Measurements from ENCODE around the gene KLHL3. TPM values are rescaled to one million over a fixed set of nuclear protein-coding genes. Genes with fewer than 3 reads are reported as not detected.

The KLHL3 gene
- total and polyA plus RNA-seq, 5 donors: 13.1 to 57.7 (median 40.2) TPM

GRCh38 chr5:137606401-137606800, 129.5 kb downstream of the KLHL3 start:
- H3K4me1 ChIP-seq (ENCODE audit: control insufficient read depth, insufficient read depth, low read length): no peaks in the 10 kb centered on the region
- DNase-seq (no peak), ATAC-seq (no peak)
- intact Hi-C loops (cut with DNase I): no loop called here
- 58% methylated on average over 2 of the region's 2 CpGs for WGBS
- no peaks in the 10 kb centered on the region for H3K9me3 ChIP-seq (ENCODE audit: control insufficient read depth, low read length)
- no peak overlapping the region for H3K4me3 ChIP-seq (ENCODE audit: low read length)
- no peak overlapping the region for H3K27ac ChIP-seq (ENCODE audit: low read length)
- H3K27me3 ChIP-seq (ENCODE audit: control insufficient read depth, insufficient read depth): no peaks in the 10 kb centered on the region

DNA sequence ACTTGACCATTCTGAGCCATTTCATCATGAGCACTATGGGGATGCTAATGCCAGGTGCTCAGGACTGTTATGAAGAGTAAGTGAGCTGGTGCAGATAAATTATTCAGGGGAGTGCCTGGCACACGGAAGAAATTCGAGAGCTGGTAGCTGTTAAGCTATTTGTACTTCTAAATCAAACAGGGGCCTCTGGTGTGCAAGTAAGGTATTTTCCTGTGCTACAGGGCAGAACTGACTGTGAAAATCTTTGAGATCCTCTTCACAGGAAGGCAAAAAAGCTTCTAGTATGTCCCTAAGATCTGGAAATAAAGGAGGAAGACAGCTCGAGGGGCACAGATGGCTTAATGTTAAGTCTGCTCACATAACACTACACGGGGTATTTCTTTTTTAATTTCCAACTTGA, 130.5 kb downstream of the KLHL3 start:
- no peaks in the 10 kb centered on the region for H3K4me1 ChIP-seq (ENCODE audit: control insufficient read depth, insufficient read depth, low read length)
- no peak for DNase-seq
- H3K27ac ChIP-seq (ENCODE audit: low read length): no peak overlapping the region
- no peaks in the 10 kb centered on the region for H3K27me3 ChIP-seq (ENCODE audit: control insufficient read depth, insufficient read depth)
- H3K4me3 ChIP-seq (ENCODE audit: low read length): no peak overlapping the region
- intact Hi-C loops (cut with DNase I): no loop called here
- no peaks in the 10 kb centered on the region for H3K9me3 ChIP-seq (ENCODE audit: control insufficient read depth, low read length)
- WGBS: 40% methylated on average over 4 of the region's 4 CpGs
- no peak for ATAC-seq

GRCh38 chr5:137604348-137605095, 131.4 kb downstream of the KLHL3 start:
- intact Hi-C loops (cut with DNase I): no loop called here
- no peak for DNase-seq
- WGBS: 49% methylated on average over 9 of the region's 9 CpGs

GRCh38 chr5:137603891-137604290, 132.0 kb downstream of the KLHL3 start:
- intact Hi-C loops (cut with DNase I): no loop called here
- Histone ChIP-seq H3K27me3 (ENCODE audit: control insufficient read depth, insufficient read depth) (no peaks in the 10 kb centered on the region), H3K27ac (ENCODE audit: low read length) (no peak overlapping the region), H3K4me3 (ENCODE audit: low read length) (no peak overlapping the region), H3K9me3 (ENCODE audit: control insufficient read depth, low read length) (no peaks in the 10 kb centered on the region), H3K4me1 (ENCODE audit: control insufficient read depth, insufficient read depth, low read length) (no peaks in the 10 kb centered on the region)
- no peak for DNase-seq
- WGBS: 95% methylated on average over 1 of the region's 1 CpG
- ATAC-seq: no peak

More at GRCh38 chr5:137604348-137605095, 131.4 kb downstream of the KLHL3 start:
- no peaks in the 10 kb centered on the region for H3K9me3 ChIP-seq (ENCODE audit: control insufficient read depth, low read length)
- H3K27me3 ChIP-seq (ENCODE audit: control insufficient read depth, insufficient read depth): no peaks in the 10 kb centered on the region
- no peak overlapping the region for H3K4me3 ChIP-seq (ENCODE audit: low read length)
- H3K4me1 ChIP-seq (ENCODE audit: control insufficient read depth, insufficient read depth, low read length): no peaks in the 10 kb centered on the region
- H3K27ac ChIP-seq (ENCODE audit: low read length): no peak overlapping the region
- ATAC-seq: no peak

GRCh38 chr5:137603356-137603755, 132.5 kb downstream of the KLHL3 start:
- no peaks in the 10 kb centered on the region for H3K27me3 ChIP-seq (ENCODE audit: control insufficient read depth, insufficient read depth)
- H3K4me3 ChIP-seq (ENCODE audit: low read length): no peak overlapping the region
- H3K9me3 ChIP-seq (ENCODE audit: control insufficient read depth, low read length): no peaks in the 10 kb centered on the region
- no peaks in the 10 kb centered on the region for H3K4me1 ChIP-seq (ENCODE audit: control insufficient read depth, insufficient read depth, low read length)
- H3K27ac ChIP-seq (ENCODE audit: low read length): no peak overlapping the region
- 87% methylated on average over 6 of the region's 6 CpGs for WGBS
- intact Hi-C loops (cut with DNase I): no loop called here
- DNase-seq: no peak
- ATAC-seq: no peak

DNA sequence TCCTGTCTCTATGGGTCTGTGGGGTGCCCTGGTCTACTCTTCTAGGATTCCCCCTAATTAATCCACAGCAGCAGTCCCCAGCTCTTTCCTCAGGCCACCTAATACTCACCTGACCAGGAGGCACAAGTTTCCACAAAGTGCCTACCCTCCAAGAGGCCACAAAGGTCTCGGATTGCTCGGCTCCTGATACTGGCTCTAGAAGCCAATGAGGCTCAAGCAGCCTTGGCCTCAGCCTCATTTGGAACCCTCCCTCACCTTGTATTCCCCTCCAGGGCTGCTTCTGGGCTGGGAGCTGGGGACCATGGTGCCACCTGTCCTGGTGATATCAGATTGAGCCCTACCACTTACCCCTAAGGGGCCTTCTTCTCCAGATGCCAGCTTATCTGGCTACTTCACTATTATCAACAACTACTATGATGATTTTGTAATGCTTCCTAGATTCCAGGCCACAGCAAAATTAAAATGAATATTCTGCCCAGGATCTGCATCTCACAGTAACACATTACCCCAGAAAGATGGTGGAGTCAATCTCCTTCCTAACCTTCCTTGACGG, 133.1 kb downstream of the KLHL3 start:
- no peaks in the 10 kb centered on the region for H3K9me3 ChIP-seq (ENCODE audit: control insufficient read depth, low read length)
- H3K4me1 ChIP-seq (ENCODE audit: control insufficient read depth, insufficient read depth, low read length): no peaks in the 10 kb centered on the region
- no peak overlapping the region for H3K27ac ChIP-seq (ENCODE audit: low read length)
- DNase-seq: no peak
- no peaks in the 10 kb centered on the region for H3K27me3 ChIP-seq (ENCODE audit: control insufficient read depth, insufficient read depth)
- intact Hi-C loops (cut with DNase I): no loop called here
- no peak overlapping the region for H3K4me3 ChIP-seq (ENCODE audit: low read length)
- 93% methylated on average over 3 of the region's 3 CpGs for WGBS
- ATAC-seq: no peak

GRCh38 chr5:137600721-137601360, 135.0 kb downstream of the KLHL3 start:
- intact Hi-C loops (cut with DNase I): no loop called here
- Histone ChIP-seq H3K27me3 (ENCODE audit: control insufficient read depth, insufficient read depth) (no peaks in the 10 kb centered on the region), H3K27ac (ENCODE audit: low read length) (no peak overlapping the region), H3K9me3 (ENCODE audit: control insufficient read depth, low read length) (no peaks in the 10 kb centered on the region), H3K4me3 (ENCODE audit: low read length) (no peak overlapping the region), H3K4me1 (ENCODE audit: control insufficient read depth, insufficient read depth, low read length) (no peaks in the 10 kb centered on the region)
- ATAC-seq (no peak), DNase-seq (no peak)
- WGBS: 87% methylated on average over 6 of the region's 6 CpGs

GRCh38 chr5:137599457-137599856, 136.4 kb downstream of the KLHL3 start:
- Histone ChIP-seq H3K9me3 (ENCODE audit: control insufficient read depth, low read length) (no peaks in the 10 kb centered on the region), H3K27me3 (ENCODE audit: control insufficient read depth, insufficient read depth) (no peaks in the 10 kb centered on the region), H3K4me3 (ENCODE audit: low read length) (no peak overlapping the region), H3K27ac (ENCODE audit: low read length) (no peak overlapping the region), H3K4me1 (ENCODE audit: control insufficient read depth, insufficient read depth, low read length) (no peaks in the 10 kb centered on the region)
- ATAC-seq (no peak), DNase-seq (no peak)
- intact Hi-C loops (cut with DNase I): no loop called here
- 91% methylated on average over 6 of the region's 6 CpGs for WGBS

DNA sequence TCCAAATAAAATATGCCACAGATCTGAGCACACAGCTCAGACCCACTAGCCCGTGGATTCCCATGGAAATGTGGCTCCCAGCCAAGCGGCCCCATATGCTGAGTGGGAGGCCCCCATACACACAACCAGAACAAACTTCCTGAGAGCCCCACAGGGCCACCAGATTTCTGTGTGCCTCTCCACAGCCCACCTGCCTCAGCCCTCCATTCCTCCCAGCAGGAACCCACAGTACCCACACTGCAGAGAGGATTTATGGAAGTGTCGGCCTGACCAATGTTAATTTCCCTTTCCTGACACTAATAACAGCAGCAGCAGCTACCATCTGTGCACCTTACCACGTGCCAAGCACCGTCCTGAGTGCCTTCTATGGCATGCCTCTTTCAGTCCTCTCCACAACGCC, 137.5 kb downstream of the KLHL3 start:
- Histone ChIP-seq H3K9me3 (ENCODE audit: control insufficient read depth, low read length) (no peaks in the 10 kb centered on the region), H3K4me3 (ENCODE audit: low read length) (no peak overlapping the region), H3K4me1 (ENCODE audit: control insufficient read depth, insufficient read depth, low read length) (no peaks in the 10 kb centered on the region), H3K27ac (ENCODE audit: low read length) (no peak overlapping the region), H3K27me3 (ENCODE audit: control insufficient read depth, insufficient read depth) (no peaks in the 10 kb centered on the region)
- no peak for DNase-seq
- intact Hi-C loops (cut with DNase I): no loop called here
- WGBS: 54% methylated on average over 6 of the region's 6 CpGs
- no peak for ATAC-seq

- Histone ChIP-seq H3K4me1 (ENCODE audit: control insufficient read depth, insufficient read depth, low read length) (no peaks in the 10 kb centered on the region), H3K9me3 (ENCODE audit: control insufficient read depth, low read length) (no peaks in the 10 kb centered on the region), H3K4me3 (ENCODE audit: low read length) (no peak overlapping the region), H3K27ac (ENCODE audit: low read length) (no peak overlapping the region), H3K27me3 (ENCODE audit: control insufficient read depth, insufficient read depth) (no peaks in the 10 kb centered on the region)
- intact Hi-C loops (cut with DNase I): no loop called here
- DNase-seq (no peak), ATAC-seq (no peak)
- WGBS: 80% methylated on average over 3 of the region's 3 CpGs
Observed at GRCh38 chr5:137596941-137597340, 138.9 kb downstream of the KLHL3 start.

GRCh38 chr5:137595396-137596079, 140.4 kb downstream of the KLHL3 start:
- no peak for DNase-seq
- Histone ChIP-seq H3K27ac (ENCODE audit: low read length) (no peak overlapping the region), H3K27me3 (ENCODE audit: control insufficient read depth, insufficient read depth) (no peaks in the 10 kb centered on the region), H3K9me3 (ENCODE audit: control insufficient read depth, low read length) (no peaks in the 10 kb centered on the region), H3K4me1 (ENCODE audit: control insufficient read depth, insufficient read depth, low read length) (no peaks in the 10 kb centered on the region), H3K4me3 (ENCODE audit: low read length) (no peak overlapping the region)
- 45% methylated on average over 4 of the region's 4 CpGs for WGBS
- no peak for ATAC-seq
- intact Hi-C loops (cut with DNase I): no loop called here

All from right cardiac atrium (tissue), 5 donors.